Kidney epithelial cell (primary cell): ENCODE results near the gene ST6GALNAC5. TPM values are rescaled to one million over a fixed set of nuclear protein-coding genes. Genes with fewer than 3 reads are reported as not detected.
A peak's percentile ranks its signal among the peaks of the same experiment; 100 is the strongest.

Experiments used
- DNase-seq: peaks from one replicate; pipeline ENCODE4 v3.0.0-alpha.2; 2010; ENCODE audit warnings: low read depth
- H3K27me3 ChIP-seq: 2 replicates; pipeline ENCODE4 v1.6.0; 2011; ENCODE audit warnings: low read length; ENCODE audit not compliant: control insufficient read depth, insufficient read depth
- H3K36me3 ChIP-seq: 2 replicates; pipeline ENCODE4 v1.5.1; 2011; ENCODE audit warnings: low read length; ENCODE audit not compliant: control insufficient read depth, insufficient read depth
- H3K4me3 ChIP-seq: 2 replicates; pipeline ENCODE4 v1.5.1; 2011; ENCODE audit warnings: low read depth, mild to moderate bottlenecking, control low read depth, low read length
- CTCF ChIP-seq: IDR thresholded peaks from 2 replicates; pipeline ENCODE4 v1.5.1; 2011; ENCODE audit warnings: mild to moderate bottlenecking, moderate library complexity, low read length, control low read depth, inconsistent platforms; ENCODE audit not compliant: insufficient read depth, poor library complexity, severe bottlenecking
- total RNA-seq: library from RNA; depleted of rRNA; stranded (reverse); fragments of >200 nt; gene quantifications from 2 replicates; pipeline ENCODE4 v1.2.3, GENCODE V29; 2015

Gene ST6GALNAC5
- total RNA-seq, 1 donor from 2014 or later, result 9.4 TPM

- no peak overlapping the region for H3K4me3 ChIP-seq
- no peaks in the 10 kb centered on the region for H3K27me3 ChIP-seq
- H3K36me3 ChIP-seq, result no peaks in the 10 kb centered on the region
- TF ChIP-seq CTCF, result no peak
- no peak for DNase-seq
These were observed 160.6 kb downstream of the ST6GALNAC5 start for GRCh38 chr1:77027847-77028246.

- H3K36me3 ChIP-seq, result no peaks in the 10 kb centered on the region
- no peaks in the 10 kb centered on the region for H3K27me3 ChIP-seq
- H3K4me3 ChIP-seq, result no peak overlapping the region
- no peak for TF ChIP-seq CTCF
- no peak for DNase-seq
These were observed 163.3 kb downstream of the ST6GALNAC5 start for GRCh38 chr1:77030401-77031105.

DNA sequence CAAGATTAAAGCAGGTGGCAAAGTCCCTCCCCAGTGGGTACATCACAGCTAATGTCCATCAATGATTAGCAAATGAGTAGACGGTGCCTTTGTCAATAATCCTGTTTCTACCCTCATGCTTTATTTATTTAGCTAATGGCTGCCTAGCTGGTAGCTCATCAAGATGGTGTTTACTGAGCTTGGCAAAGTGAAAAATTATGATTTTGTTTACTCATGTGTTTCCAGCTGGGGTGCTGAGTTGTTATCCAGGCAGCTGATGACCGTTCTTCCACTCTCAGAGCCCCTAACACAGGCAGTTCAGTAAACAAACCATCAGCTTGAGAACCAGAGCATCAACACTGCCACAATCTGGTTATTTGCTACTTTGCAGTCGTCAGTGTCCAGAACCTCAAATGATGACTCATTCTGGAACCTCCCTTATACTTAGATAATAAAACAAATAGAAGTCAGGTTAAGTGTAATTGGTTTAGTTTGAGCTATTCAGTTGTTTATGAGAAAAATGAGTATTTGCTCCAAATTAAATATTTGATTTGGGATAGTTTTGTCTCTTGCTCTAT lies 163.9 kb downstream of the ST6GALNAC5 start:
- H3K4me3 ChIP-seq, result no peak overlapping the region
- DNase-seq, result no peak
- no peaks in the 10 kb centered on the region for H3K27me3 ChIP-seq
- no peaks in the 10 kb centered on the region for H3K36me3 ChIP-seq
- peak; percentile 6 for TF ChIP-seq CTCF

- Histone ChIP-seq H3K36me3 (no peaks in the 10 kb centered on the region), H3K4me3 (no peak overlapping the region), H3K27me3 (no peaks in the 10 kb centered on the region)
- DNase-seq, result no peak
- TF ChIP-seq CTCF, result no peak
These were observed 169.3 kb downstream of the ST6GALNAC5 start for GRCh38 chr1:77036560-77036959.

- TF ChIP-seq CTCF, result no peak
- no peaks in the 10 kb centered on the region for H3K27me3 ChIP-seq
- no peak overlapping the region for H3K4me3 ChIP-seq
- DNase-seq, result no peak
- no peaks in the 10 kb centered on the region for H3K36me3 ChIP-seq
These were observed 169.8 kb downstream of the ST6GALNAC5 start for GRCh38 chr1:77037038-77037437.

- no peaks in the 10 kb centered on the region for H3K27me3 ChIP-seq
- no peak overlapping the region for H3K4me3 ChIP-seq
- no peak for TF ChIP-seq CTCF
- DNase-seq, result no peak
- no peaks in the 10 kb centered on the region for H3K36me3 ChIP-seq
These were observed 170.7 kb downstream of the ST6GALNAC5 start for GRCh38 chr1:77038000-77038399.
